Cortex of kidney (tissue), 1 donor: ENCODE measurements around the gene NUP210L.

ENCODE experiments used
- DNase-seq: peaks from one replicate; lab custom pipeline; 2025; lab: John Stamatoyannopoulos, UW

The NUP210L gene

DNA sequence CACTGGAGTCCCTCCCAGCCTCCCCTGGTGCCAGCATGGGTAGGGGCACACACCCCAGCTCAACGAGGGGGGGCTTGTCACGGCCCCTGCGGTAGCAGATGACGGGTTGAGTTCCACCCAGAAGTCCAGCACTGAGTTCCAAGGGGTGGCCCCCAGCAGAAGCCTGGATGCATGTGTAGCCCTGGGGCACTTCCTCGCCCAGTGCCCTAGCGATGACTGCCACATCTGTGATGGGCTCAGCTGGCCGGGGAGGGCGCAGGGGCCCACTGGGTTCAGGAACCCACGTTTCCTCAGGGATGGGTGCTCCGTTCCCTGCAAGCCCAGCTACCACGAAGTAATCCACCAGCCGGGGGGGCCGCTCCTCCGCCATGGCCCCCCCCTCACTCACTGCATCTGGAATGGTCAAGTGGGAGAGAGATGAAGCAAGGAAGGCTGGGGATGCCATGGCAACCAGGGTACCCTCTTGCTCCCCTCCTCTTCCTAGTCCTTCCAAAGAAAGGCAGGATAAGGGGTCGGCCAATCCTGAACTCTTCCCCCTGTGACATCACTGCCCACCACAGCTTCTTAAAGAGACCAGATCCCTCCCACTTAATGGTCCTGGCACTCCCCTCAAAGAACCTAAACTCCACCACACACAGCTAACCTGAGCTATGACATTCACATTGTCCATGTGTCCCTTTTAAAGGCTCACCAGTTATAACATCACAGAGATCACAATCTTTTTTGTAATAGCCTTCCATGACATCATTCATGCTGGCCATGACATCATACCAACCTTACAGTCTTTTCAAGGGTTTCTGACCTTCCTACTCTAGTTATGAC lies 210.7 kb downstream of the NUP210L start:
- DNase-seq = no peak

GRCh38 chr1:153942766-153943549 lies 211.9 kb downstream of the NUP210L start:
- DNase-seq = no peak
